Measurements from ENCODE around the gene SLC9A9. TPM values are rescaled to one million over a fixed set of nuclear protein-coding genes. Genes with fewer than 3 reads are reported as not detected.

Gene SLC9A9
- polyA plus RNA-seq, 1 of the 3 experiments (the other 2 are of a cell fraction) = 0.05 TPM

- no peak for DNase-seq
- CTCF ChIA-PET = no interaction called here
- Histone ChIP-seq H3K4me3 (ENCODE audit: low read depth in 2 of 2, low read length in 1 of 2) (no peak overlapping the region), H3K27me3 (ENCODE audit: insufficient read depth) (no peaks in the 10 kb centered on the region), H3K79me2 (ENCODE audit: insufficient read depth) (no peaks in the 10 kb centered on the region), H3K9me3 (no peaks in the 10 kb centered on the region), H3K9me2 (no peaks in the 10 kb centered on the region), H4K20me1 (ENCODE audit: insufficient read depth) (no peaks in the 10 kb centered on the region), H3K4me2 (no peak overlapping the region), H3K4me1 (ENCODE audit: control insufficient read depth in 1 of 2, insufficient read depth in 2 of 2, low read depth in 1 of 2, low read length in 1 of 2) (no peaks in the 10 kb centered on the region), H3K27ac (ENCODE audit: low read depth in 2 of 2, low read length in 1 of 2) (no peak overlapping the region), H3K9ac (no peak overlapping the region), H3K36me3 (replicated peaks in 1 of 2; ENCODE audit: control insufficient read depth in 1 of 2, insufficient read depth in 2 of 2, low read length in 1 of 2) (no peaks in the 10 kb centered on the region), H3F3A (replicated peaks; ENCODE audit: insufficient read depth) (no peaks in the 10 kb centered on the region), H2AFZ (ENCODE audit: low read depth) (no peak overlapping the region)
- no peak for TF ChIP-seq MAX (IDR thresholded peaks at IDR 0.05; ENCODE audit: low read depth)
- TF ChIP-seq YY1 (IDR thresholded peaks at IDR 0.05; ENCODE audit: low read depth) = no peak
- TF ChIP-seq REST (IDR thresholded peaks at IDR 0.05; ENCODE audit: low read depth, low read length) = no peak
- TF ChIP-seq POLR2AphosphoS5 (IDR thresholded peaks at IDR 0.05; ENCODE audit: low read depth, low read length) = no peak
- TF ChIP-seq, protein P1, sequence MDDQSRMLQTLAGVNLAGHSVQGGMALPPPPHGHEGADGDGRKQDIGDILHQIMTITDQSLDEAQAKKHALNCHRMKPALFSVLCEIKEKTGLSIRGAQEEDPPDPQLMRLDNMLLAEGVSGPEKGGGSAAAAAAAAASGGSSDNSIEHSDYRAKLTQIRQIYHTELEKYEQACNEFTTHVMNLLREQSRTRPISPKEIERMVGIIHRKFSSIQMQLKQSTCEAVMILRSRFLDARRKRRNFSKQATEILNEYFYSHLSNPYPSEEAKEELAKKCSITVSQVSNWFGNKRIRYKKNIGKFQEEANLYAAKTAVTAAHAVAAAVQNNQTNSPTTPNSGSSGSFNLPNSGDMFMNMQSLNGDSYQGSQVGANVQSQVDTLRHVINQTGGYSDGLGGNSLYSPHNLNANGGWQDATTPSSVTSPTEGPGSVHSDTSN (IDR thresholded peaks at IDR 0.05) = no peak
- TF ChIP-seq FOSL2 (IDR thresholded peaks at IDR 0.05; ENCODE audit: borderline replicate concordance, low read depth) = no peak
- no peak for TF ChIP-seq FOXM1 (IDR thresholded peaks at IDR 0.05; ENCODE audit: low read depth)
- TF ChIP-seq, protein P2, sequence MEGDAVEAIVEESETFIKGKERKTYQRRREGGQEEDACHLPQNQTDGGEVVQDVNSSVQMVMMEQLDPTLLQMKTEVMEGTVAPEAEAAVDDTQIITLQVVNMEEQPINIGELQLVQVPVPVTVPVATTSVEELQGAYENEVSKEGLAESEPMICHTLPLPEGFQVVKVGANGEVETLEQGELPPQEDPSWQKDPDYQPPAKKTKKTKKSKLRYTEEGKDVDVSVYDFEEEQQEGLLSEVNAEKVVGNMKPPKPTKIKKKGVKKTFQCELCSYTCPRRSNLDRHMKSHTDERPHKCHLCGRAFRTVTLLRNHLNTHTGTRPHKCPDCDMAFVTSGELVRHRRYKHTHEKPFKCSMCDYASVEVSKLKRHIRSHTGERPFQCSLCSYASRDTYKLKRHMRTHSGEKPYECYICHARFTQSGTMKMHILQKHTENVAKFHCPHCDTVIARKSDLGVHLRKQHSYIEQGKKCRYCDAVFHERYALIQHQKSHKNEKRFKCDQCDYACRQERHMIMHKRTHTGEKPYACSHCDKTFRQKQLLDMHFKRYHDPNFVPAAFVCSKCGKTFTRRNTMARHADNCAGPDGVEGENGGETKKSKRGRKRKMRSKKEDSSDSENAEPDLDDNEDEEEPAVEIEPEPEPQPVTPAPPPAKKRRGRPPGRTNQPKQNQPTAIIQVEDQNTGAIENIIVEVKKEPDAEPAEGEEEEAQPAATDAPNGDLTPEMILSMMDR (IDR thresholded peaks at IDR 0.05) = no peak
- no peak for TF ChIP-seq GATA2 (CRISPR knock-in tag; IDR thresholded peaks at IDR 0.05)
- no peak for TF ChIP-seq GABPA (IDR thresholded peaks at IDR 0.05; ENCODE audit: low read depth)
- no peak for TF ChIP-seq USF2 (IDR thresholded peaks at IDR 0.05; ENCODE audit: borderline replicate concordance, low read depth, low read length)
- WGBS (ENCODE audit: low lambda C conversion rate) = 6% methylated on average over 2 of the region's 2 CpGs
- POLR2A ChIA-PET = interaction anchor here (0.6 kb wide), 1 partner anchor 427 kb away, joined by 3 read pairs; no protein-coding TSS in a partner anchor
These were observed 296.5 kb downstream of the SLC9A9 start for GRCh38 chr3:143551761-143552160.

Measured in SK-N-SH (cell line).